ENCODE measurements around the gene ACP3.

GRCh38 chr3:132290833-132291232 lies 26.4 kb upstream of the ACP3 start:
- no peak for TF ChIP-seq CTCF (conservative IDR thresholded peaks at IDR 0.05)
- TF ChIP-seq ZFX (IDR thresholded peaks at IDR 0.05), result no peak
